ENCODE measurements around the gene SHISA8.

The SHISA8 gene

DNA sequence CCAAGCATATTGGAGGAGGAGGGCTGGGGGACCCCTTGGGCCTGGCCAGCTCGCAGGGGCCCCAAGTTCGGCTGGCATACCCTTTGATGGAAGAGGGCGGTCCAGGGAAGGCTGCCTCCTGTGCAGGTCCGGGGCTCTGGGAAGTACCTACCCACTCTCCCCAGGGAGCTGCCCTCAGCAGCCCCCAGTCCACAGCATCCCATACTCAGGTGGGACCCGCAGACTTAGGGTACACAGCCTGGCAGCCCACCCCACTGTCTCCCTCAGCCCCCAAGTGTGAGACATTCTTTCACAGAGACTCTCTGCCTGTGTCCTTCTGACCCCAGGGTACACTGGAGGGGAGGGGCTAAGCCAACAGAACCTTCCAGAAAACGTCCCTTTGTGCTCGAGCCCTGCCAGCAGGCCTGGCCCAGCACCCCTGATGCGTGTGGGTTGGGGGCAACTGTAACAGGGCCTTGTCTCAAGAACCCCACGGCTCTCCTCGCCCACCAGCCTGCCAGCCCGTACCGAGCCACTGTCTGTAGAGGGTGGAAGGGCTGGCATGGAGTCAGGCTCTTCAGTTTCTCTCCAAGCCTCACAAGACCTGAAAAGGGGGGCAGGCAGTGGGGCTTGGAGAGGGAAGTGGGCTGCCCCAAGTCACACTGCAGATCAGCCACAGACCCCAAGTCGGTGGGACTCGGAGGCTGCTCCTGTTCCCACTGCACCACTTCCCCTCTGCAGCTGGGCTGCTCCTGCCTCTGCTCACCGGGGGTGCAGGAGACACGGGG lies 18.7 kb upstream of the SHISA8 start:
- DNase-seq = no peak

DNA sequence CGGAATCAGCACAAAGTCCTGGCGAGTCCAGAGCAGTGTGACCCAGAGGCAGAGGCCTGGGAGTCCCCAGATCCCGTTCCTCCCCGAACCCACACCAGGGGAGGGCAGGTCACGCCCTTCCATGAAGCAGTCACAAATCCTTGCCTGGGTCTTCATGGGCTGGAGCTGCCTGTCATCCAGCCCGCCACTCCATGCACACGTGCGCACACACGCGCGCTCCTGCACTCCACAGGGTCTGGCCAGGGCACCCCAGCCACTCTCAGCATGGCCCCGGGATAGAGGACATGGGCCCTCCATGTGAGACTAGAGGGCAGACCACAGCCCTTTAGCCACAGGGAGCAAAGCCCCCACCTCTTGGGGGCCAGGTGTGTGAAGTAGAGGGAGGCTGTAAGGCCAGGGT lies 17.5 kb upstream of the SHISA8 start:
- DNase-seq = no peak

DNA sequence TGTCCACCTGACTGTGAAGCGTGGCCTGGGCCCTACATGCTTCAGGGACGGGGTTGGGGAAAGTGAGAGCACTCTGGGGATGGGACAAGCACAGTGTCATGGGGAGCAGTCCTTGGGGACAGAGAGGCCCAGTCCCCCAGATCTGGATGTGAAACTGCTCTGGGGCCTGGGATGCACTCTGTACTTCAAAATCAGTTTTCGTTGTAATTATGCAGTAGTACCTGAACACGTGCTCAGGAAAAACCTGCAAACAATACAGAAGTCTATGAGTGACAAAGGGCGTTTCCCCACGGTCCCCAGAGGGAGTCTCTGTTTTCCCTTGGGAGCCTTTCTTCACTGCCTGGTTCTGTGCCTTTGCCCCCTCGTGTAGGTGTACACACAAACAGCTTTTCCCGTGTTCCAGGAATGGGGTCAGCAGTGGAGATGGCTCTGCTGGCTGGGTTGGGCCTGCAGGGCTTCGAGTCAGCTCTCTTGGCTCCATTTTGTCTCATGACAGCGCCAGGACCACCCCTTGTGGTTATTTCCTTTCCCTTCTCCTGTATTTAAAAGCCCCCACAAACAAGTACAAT lies 16.9 kb upstream of the SHISA8 start:
- no peak for DNase-seq

DNA sequence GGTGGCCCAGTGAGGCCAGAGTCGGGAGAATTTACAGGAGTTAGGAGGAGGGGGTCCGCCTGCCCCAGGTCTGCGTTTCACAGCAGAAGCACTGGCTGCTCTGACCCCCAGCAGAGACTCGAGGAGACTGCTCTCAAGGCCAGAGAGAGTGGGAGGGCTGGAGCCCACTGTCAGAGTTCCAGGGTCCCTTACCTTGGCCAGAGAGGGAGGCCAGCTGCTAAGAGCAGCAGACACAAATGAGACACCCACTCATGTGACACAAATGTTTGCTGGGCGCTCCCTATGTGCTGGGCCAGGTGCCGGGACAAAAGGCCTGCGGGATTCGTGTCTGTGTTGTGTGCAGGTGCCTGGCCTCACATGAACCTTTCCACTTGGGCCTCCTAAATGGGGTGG lies 14.5 kb upstream of the SHISA8 start:
- DNase-seq = no peak

DNA sequence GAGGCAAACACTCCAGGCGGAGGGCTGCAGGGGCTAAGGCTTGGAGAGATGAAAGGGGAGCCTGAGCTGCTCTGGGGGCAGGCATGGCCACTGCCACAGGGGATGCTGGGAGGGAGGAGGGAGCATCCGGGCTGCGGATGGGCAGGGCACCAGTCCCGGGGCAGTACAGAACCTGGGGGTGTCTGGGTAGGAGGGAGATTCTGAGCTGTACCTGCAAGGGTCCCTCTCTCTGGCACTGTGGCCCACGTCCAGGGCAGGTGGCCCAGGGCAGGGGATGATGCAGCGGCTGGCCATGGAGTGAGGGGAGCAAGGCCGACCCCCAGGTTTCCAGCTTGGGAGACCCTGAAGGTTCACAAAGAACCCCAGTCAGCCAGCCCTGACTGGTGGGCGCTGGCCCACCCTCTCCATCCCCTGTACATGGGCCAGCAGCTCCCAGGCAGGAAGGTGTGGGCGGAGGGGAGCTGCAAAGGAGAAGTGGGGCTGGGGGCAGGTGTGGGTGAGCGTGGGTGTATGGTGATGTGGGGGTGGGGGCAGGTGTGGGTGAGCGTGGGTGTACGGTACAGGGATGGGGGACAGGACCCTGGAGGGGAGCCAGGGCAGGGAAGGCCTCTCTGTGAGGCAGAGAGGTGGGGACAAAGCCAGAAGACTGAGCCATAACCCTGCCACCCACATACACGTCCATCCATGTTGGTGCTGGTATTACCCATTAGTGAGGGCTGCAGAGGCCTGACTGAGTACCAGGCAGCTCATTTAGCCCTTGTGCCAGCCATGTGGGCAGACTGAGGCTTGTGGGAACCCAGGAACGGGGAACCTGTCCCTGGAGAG lies 13.9 kb upstream of the SHISA8 start:
- no peak for DNase-seq

DNA sequence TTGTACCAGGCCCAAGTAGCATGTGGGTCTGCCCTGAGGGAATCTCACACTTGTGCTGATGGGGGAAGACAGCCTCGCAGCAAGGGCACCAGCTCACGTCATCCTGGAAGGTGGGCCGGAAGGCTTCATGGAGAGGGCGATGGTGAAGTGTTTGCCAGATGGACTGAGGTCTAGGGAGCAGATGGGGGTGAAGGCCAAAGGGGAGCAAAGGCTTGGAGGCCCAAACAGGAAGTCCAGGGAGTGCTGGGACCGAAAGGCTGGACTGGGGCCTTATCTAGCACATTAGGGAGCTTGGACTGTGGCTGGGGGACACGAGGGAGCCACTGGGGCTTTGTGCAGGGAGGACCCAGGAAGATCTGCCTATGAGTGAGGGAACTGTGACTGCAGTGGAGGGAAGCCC lies 12.9 kb upstream of the SHISA8 start:
- DNase-seq = no peak

DNA sequence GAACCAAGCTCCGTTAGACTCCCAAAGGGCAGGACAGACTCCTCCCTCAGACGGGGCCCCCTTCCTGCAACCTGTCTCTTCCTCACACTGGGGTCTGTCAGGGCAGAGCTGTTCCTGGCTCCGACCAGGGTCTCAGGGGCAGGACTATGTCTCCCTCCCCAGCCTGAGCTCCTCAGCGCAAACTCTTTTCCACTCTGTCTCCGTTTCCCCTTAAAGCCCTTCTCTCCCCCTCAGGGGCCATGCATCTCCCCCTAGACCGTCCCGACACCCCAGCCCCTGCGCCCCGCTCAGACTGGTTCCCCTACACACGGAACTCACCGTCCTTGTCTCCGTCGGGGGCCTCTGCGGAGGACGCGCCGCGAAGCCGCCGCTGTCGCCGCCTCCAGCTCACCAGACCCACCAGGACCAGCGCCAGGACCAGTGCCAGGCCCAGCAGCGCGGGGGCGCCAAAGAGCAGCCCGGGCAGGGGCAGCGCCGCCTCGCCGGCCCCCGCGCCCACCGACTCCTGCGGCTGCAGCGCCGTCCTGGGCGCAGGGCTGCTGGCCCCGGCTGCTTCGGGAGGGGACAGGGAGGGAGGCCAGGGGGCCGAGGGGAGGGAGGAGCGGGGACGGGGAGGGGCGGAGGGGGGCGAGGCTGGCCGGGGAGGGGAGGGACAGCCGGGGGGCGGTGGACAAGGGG lies 11.0 kb upstream of the SHISA8 start:
- no peak for DNase-seq

DNA sequence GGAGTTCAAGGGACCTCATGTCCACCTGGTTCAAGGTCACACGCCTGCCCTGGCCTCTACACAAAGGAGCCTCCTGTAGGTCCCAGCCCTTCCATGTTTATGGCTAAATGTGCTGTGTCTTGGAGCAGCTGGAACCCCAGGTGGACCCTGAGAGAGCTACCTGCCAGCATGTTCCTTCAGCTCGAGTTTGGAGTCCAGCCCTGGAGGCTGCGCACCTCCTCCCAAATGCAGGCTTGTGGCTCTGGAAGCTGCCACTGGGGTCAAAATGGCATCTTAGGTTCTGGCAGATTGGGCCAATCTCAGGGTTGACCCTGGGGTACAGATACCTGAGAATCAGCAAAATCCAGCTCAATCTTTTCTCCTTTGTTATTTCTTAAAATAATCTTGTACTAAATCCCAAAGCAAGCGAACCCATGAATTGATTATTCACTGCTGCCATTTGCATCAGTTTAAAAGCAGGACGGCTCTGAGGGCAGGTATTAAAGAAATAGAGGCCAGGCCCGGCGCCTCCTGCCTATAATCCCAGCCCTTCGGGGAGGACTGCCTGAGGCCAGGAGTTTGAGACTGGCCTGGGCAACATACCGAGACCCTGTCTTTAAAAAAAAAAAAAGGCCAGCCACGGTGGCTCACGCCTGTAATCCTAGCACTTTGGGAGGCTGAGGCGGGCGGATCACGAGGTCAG lies 8.9 kb upstream of the SHISA8 start:
- DNase-seq = no peak

DNA sequence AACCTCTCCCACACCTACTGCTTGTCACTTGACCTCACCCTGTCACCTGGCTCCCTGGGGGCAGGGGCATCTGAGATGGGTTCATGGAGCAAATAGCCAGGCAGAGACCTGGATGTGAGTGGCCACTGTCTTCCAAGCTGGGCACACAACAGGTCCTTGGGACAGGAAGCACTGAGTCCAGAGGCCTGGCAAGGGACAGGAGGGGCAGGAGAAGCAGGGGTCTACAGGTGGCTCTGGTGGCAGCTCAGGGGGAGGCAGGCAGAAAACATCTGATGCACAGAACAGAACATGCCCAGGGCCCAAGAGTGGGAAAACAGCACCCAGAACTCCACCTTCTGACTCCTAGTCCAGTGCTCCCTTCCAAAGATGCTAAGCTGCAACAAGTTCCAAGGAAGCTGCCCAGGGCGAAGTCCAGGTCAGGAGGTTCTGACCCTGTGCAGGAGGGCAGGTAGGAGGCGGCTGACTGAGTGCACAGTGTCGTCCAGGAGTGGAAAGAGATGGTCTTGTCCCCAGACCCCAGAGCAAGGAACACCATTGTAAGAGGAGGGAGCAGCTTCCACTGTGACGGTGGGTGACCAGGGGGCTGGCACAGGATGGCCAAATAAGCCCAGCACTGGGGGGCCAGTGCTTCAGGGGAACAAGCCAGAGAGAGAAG lies 8.2 kb upstream of the SHISA8 start:
- no peak for DNase-seq

DNA sequence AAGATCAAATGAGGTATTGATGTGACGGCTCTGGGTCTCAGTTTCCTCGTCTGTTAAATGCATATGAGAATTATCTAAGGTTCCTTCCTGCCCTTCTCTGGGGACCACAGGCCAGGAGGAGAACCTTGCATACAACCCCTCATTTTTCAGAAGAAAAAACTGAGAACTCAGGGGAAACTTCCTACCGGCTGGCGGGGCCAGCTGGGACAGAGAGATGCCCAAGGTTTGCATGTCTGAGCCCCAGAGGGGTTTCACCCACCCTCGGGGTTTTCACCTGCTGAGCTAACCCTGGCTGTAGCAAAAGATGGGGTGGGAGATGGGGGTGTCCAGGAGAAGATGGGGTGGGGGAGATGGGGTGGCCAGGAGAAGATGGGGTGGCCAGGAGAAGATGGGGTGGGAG lies 7.5 kb upstream of the SHISA8 start:
- no peak for DNase-seq

DNA sequence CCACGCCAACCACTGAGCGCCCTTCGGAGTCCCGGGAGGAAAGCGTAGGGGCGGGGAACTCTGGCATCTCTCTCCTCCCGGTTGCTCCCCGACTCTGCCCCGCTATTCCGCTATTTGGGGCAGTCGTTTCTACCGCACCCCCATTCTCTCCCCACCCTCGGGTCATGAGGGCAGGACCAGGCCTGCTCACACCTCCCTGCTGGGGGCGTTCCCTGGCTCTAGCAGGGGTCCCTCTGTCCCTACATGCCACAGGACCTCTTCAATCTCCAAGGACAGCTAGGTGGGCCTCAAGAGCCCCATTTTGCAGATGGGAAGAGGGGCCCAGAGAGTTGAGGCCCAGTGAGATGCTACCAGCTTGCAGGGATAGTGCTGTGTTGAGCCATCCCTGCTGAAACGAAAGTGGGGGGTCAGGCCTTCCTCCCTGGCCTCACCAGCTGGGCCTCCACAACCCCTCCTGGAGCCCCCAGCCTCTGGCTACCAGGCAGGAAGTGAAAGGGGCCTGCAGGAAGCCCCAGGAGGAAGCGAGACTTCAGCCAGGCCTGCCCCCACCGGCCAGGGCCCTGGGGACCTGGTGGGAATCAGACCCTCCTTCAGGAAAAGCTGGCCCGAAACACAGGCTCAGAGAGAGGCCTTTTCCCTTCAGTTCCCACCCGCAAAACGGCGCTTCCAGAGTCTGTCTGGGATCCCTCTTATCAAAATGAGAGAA lies 5.5 kb upstream of the SHISA8 start:
- DNase-seq = no peak

DNA sequence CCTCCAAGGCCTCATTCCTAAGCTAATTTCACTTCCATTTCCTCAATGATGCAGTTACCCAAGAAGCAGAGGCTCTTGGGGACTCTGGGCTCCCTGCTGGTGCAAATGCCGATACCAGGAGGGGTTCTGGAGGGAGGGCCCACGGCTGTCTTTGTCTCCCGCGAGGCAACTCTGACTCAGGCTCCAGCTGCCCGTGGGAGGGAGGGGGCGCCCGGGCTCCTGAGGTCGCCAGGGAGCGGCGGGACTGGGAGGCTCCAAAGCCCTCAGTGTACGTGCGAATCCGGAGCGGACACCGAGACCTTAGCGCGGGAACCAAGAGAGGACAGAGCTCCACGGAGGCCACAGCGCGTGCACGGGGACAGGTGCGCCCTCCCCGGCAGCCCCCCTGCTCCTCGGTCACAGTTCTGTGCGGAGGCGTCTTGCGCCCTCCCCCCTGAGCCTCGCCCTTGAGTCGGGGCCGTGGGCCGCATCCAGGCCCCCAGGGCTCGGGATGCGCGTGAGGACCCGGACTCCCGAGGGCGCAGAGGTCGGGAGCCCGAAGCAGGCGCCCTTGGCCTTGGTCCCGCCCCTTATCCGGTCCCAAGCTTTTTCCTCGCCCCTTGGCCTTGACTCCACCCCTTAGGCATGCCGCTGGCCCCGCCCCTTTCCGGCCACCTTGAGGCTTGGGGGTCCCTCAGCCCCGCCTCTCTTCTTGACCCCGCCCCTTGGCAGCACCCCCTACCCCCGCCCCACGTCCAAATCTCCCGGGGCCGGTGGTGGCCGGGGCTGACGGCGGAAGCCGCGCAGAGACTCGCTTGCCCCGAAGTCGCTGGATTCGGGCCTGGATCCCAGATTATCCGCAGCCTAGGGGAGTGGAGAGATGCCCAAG lies 4.7 kb upstream of the SHISA8 start:
- no peak for DNase-seq

DNA sequence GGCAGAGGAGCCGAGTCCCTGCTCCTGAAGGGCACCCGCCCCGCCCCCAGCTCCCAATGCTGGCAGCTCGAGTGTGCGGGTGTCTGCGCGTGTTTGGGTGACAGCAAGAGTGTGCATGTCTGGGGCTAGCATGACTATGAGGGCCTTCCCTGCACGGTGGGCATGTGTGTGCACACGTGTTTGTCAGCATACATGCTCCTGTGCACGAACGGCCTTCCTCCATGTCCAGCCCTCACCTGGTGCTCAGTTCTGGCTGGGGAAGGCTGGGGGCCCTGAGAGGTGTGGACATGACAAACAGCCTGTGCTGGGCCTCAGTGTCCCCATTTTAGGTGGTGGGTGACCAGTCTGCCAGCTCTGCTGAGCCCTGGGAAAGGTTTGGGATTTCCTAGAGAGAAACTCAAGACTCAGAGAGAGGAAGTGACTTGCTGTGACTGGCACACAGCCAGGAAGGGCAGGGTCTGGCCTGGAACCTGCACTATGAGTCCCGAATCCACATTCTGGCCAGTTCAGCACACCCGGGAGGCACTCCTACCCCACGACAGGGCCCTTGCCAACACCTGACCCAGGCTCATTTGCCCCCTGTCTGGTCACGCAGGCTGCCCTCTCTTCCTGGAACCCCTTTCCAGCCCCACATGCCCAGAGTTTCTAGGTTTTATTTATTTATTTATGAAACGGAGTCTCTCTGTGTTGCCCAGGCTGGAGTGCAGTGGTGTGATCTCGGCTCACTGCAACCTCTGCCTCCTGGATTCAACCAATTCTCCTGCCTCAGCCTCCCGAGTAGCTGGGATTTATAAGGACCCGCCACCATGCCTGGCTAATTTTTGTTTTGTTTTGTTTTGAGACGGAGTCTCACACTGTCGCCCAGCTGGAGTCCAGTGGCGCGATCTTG lies 3.3 kb upstream of the SHISA8 start:
- no peak for DNase-seq

DNA sequence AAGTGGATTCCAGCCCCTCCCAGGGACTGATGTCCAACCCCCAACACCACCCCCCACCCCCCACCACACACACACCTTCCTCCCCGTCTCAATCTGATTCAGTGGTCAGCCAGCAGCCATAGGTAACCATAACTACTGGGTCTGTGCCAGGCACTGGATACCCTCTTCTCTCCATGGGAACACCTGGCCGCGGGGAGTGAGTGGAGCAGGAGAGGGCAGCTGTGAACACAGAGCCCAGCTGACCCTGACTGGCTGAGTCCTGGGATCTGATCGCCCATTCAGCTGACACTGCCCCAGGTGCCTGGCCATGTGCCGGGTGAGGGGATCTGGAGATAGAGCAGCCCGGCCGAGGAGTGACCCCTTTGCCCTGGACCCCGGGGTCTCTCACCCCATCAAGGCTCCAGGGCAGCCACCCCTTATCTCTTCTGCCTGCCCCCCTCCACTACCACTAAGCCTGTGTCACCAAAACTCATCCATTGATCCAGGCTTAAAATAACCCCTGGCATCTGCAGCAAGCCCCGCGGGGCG lies 2.6 kb upstream of the SHISA8 start:
- DNase-seq = no peak

DNA sequence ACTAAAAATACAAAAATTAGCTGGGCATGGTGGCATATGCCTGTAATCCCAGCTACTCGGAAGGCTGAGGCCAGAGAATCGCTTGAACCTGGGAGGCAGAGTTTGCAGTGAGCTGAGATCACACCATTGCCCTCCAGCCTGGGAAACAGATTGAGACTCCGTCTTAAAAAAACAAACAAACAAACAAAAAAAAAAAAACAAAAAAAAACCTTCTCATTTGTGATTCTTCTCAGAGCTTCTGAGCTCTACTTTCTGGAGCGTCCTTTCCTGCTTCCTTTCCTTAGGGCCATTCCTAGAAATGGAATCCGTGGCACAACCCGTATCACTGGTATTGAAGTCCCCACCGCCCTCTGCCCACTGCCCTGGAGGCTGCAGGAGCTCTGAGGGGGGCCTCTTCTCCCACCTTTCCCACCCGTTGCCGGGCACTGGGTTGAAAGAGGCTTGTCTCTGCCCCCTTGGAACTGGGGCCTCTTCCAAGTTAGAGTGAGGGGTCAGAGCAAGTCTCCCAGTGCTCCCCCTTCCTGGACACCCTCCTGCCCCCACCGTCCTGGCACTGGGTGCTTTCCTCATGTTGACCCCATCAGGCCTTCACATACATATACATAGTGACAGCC lies 2.0 kb upstream of the SHISA8 start:
- no peak for DNase-seq

DNA sequence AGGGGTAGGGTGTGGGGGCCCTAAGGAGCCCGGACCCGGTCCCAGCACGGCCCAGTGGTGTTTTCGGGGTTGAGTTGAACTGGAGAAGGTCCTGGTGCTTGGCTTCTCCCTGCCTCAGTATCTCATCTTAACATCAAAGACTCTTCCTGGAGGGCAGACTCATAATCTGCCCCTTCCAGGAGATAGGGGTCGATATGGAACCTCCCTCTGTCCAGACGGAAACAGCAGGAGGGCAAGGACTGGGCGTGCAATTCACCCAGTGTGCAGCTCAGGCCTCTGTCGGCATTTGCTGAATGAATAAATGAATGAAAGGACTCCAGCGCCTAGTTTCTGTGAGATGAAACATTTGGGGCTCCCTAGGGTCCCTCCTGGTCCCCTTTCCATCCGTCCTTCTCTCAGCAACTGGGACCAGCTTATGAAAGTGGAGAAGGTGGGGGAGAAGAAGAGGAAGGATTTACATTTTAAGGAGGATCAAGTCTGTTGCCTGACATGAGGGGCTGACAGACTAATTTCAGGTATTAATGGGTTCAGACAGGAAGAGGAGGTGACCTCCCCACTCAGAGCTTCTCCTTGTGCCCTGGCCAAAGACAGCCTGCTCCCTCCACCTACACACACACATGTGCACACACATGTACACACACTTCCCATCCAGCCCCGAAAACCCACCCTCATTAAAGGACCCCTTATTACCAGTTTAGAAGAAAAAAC lies 1.1 kb upstream of the SHISA8 start:
- no peak for DNase-seq

DNA sequence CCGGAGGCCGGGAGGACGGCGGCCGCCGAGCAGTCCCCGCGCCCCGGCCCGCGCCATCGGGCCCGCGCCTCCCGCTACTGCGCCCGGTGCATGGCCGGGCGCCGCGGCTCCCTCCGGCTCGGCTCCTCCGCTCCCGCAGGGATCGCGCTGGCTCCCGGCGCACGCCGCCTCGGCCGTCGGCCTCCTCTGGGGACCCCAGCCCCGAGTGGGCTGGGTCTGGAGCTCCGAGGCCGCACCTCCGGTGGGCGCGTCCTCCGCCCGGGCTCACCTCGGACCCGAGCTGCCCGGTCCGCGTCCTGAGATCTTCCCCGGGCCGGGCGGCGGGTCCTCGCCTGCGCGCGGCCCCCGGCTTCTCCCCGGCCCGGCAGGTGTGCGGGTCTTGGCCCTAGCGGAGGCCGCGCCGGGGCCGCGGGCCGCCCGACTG lies 251 bp downstream of the SHISA8 start:
- no peak for DNase-seq
